HCT116 (cell line): ENCODE results near the gene MACROH2A1. TPM values are rescaled to one million over a fixed set of nuclear protein-coding genes. Genes with fewer than 3 reads are reported as not detected.

ENCODE experiments used
- ATAC-seq: fragments of 200-7000 bp; cut with Tn5 transposase; 2 replicates; pipeline ENCODE4 v1.9.1; 2020; ENCODE audit warnings: mild to moderate bottlenecking, moderate library complexity
- BruUV-seq: library from RNA; stranded (reverse); fragments of 400-500 nt; replicated peaks from 2 replicates; lab custom pipeline; 2021; lab: Mats Ljungman, UMichigan
- CTCF ChIA-PET: fragments of 300-600 bp; sonication (Branson Sonifier 250); formaldehyde crosslinking; loops from one replicate; lab custom pipeline; 2021; ENCODE audit warnings: antibody characterized with exemption; lab: Charles Lee
- POLR2A ChIA-PET: fragments of 300-600, 350-600 bp; sonication (Branson Sonifier 250); formaldehyde crosslinking; loops from one replicate; lab custom pipeline; 2021; ENCODE audit warnings: antibody characterized with exemption; lab: Charles Lee
- RAD21 ChIA-PET, 2 experiments: fragments of 300-600 bp; sonication (Branson Sonifier 250); formaldehyde crosslinking; loops; one replicate each; lab custom pipeline; 2023; ENCODE audit warnings: low total read pairs in 2 of 2; ENCODE audit not compliant: uncharacterized antibody in 2 of 2, unreplicated experiment in 2 of 2, low non-redundant PET in 1 of 2; lab: Charles Lee
- DNase-seq: peaks from one replicate; pipeline ENCODE4 v3.0.0-alpha.2; 2010; ENCODE audit warnings: low read depth, low spot score
- H2AFZ ChIP-seq: fragments of 200-600 bp; shearing (Covaris generic), sonication (generic); 2 replicates; pipeline ENCODE4 v1.6.1; 2017; ENCODE audit warnings: low read depth, mixed run types, mixed read lengths, antibody characterized with exemption, low read length; ENCODE audit not compliant: poor library complexity, severe bottlenecking
- H3K27ac ChIP-seq: 2 replicates; pipeline ENCODE4 v1.5.1; 2012; ENCODE audit warnings: low read depth, low read length
- H3K27me3 ChIP-seq: fragments of 200-600 bp; sonication (generic); 2 replicates; pipeline ENCODE4 v1.6.1; 2016; ENCODE audit warnings: mixed run types, low read length, mixed read lengths; ENCODE audit not compliant: insufficient read depth
- H3K36me3 ChIP-seq, 2 experiments: fragments of 200-500 bp in 1 of 2; fragments of 200-600 bp in 1 of 2; sonication (Bioruptor generic) in 1 of 2; sonication (generic) in 1 of 2; 2 replicates each; pipeline versions ENCODE4 v1.5.1 to v1.6.1; 2014 to 2016; ENCODE audit warnings: low read length in 2 of 2, inconsistent platforms in 1 of 2, mixed read lengths in 1 of 2, mixed run types in 1 of 2; ENCODE audit not compliant: insufficient read depth in 2 of 2, control insufficient read depth in 1 of 2
- H3K4me1 ChIP-seq, 2 experiments: fragments of 200-600 bp in 1 of 2; sonication (generic) in 1 of 2; 2 replicates each; pipeline versions ENCODE4 v1.5.1 to v1.6.1; 2012 to 2017; ENCODE audit warnings: low read length in 2 of 2, inconsistent platforms in 1 of 2, mild to moderate bottlenecking in 1 of 2, mixed read lengths in 1 of 2, mixed run types in 1 of 2, moderate library complexity in 1 of 2; ENCODE audit not compliant: insufficient read depth in 2 of 2, control insufficient read depth in 1 of 2
- H3K4me2 ChIP-seq: fragments of 200-600 bp; sonication (generic); 2 replicates; pipeline ENCODE4 v1.6.1; 2017; ENCODE audit warnings: mixed run types, low read length, mixed read lengths
- H3K4me3 ChIP-seq, 2 experiments: fragments of 200-600 bp in 1 of 2; sonication (generic) in 1 of 2; replicated peaks in 1 of 2; 2 replicates each; pipeline ENCODE4 v1.5.1; 2011 to 2016; ENCODE audit warnings: low read length in 2 of 2, control low read depth in 1 of 2, low read depth in 1 of 2, mild to moderate bottlenecking in 1 of 2, mixed read lengths in 1 of 2, mixed run types in 1 of 2
- H3K79me2 ChIP-seq: fragments of 200-600 bp; sonication (generic); 2 replicates; pipeline ENCODE4 v1.6.1; 2017; ENCODE audit warnings: mild to moderate bottlenecking, mixed run types, low read length, moderate library complexity, mixed read lengths; ENCODE audit not compliant: insufficient read depth
- H3K9ac ChIP-seq: fragments of 200-600 bp; sonication (generic); 2 replicates; pipeline ENCODE4 v1.6.1; 2016; ENCODE audit warnings: low read length, mixed read lengths
- H3K9me2 ChIP-seq: fragments of 200-600 bp; sonication (generic), shearing (Covaris generic); 2 replicates; pipeline ENCODE4 v1.6.1; 2017; ENCODE audit warnings: mixed run types, mild to moderate bottlenecking, moderate library complexity; ENCODE audit not compliant: insufficient read depth
- H3K9me3 ChIP-seq, 2 experiments: fragments of 200-500 bp in 1 of 2; fragments of 200-600 bp in 1 of 2; sonication (Bioruptor generic) in 1 of 2; sonication (generic) in 1 of 2; 2 replicates each; pipeline ENCODE4 v1.6.1; 2014 to 2017; ENCODE audit warnings: low read length in 2 of 2, mixed read lengths in 2 of 2, inconsistent platforms in 1 of 2, low read depth in 1 of 2, mild to moderate bottlenecking in 1 of 2, mixed run types in 1 of 2, moderate library complexity in 1 of 2; ENCODE audit not compliant: control insufficient read depth in 1 of 2, insufficient read depth in 1 of 2
- H4K20me1 ChIP-seq: fragments of 200-600 bp; sonication (generic), shearing (Covaris generic); 2 replicates; pipeline ENCODE4 v1.6.1; 2017; ENCODE audit warnings: mixed run types, mild to moderate bottlenecking, moderate library complexity; ENCODE audit not compliant: insufficient read depth
- CBX3 ChIP-seq: IDR thresholded peaks from 2 replicates; pipeline ENCODE4 v1.6.1; 2012; ENCODE audit warnings: low read depth
- CEBPB ChIP-seq: IDR thresholded peaks from 2 replicates; pipeline ENCODE4 v1.6.1; 2012; ENCODE audit warnings: low read depth
- EGR1 ChIP-seq: IDR thresholded peaks from 2 replicates; pipeline ENCODE4 v1.6.1; 2012; ENCODE audit warnings: low read depth
- ELF1 ChIP-seq: IDR thresholded peaks from 2 replicates; pipeline ENCODE4 v1.6.1; 2012; ENCODE audit warnings: low read depth, borderline replicate concordance
- EZH2phosphoT487 ChIP-seq: fragments of 200-600 bp; IDR thresholded peaks from 2 replicates; pipeline ENCODE4 v1.6.1; 2018; ENCODE audit warnings: antibody characterized with exemption, borderline replicate concordance
- JUND ChIP-seq: IDR thresholded peaks from 2 replicates; pipeline ENCODE4 v1.6.1; 2012
- POLR2A ChIP-seq: IDR thresholded peaks from 2 replicates; pipeline ENCODE4 v1.7.0; 2011; ENCODE audit warnings: borderline replicate concordance; ENCODE audit not compliant: insufficient read depth, insufficient read length; ENCODE audit errors: extremely low read depth
- RAD21 ChIP-seq: IDR thresholded peaks from 2 replicates; pipeline ENCODE4 v1.6.1; 2012; ENCODE audit warnings: low read depth, mild to moderate bottlenecking
- SIN3A ChIP-seq: IDR thresholded peaks from 2 replicates; pipeline ENCODE4 v1.6.1; 2012; ENCODE audit warnings: low read depth
- SP1 ChIP-seq: IDR thresholded peaks from 2 replicates; pipeline ENCODE4 v1.6.1; 2012; ENCODE audit warnings: low read depth
- SRF ChIP-seq: IDR thresholded peaks from 2 replicates; pipeline ENCODE4 v1.6.1; 2012; ENCODE audit warnings: low read depth
- TCF7L2 ChIP-seq: IDR thresholded peaks from 2 replicates; pipeline ENCODE4 v1.7.0; 2011; ENCODE audit warnings: borderline replicate concordance, inconsistent platforms; ENCODE audit not compliant: insufficient read depth, insufficient read length; ENCODE audit errors: extremely low read depth
- ZFX ChIP-seq: fragments of 450-650 bp; IDR thresholded peaks from 2 replicates; pipeline ENCODE4 v1.6.1; 2017
- intact Hi-C: fragments of 100-400 bp; cut with micrococcal nuclease; formaldehyde crosslinking; loops from 2 replicates; pipeline ENCODE4 v1.10.0; 2022
- total RNA-seq: library from RNA; stranded (reverse); gene quantifications from one replicate; pipeline ENCODE4 v1.2.1, GENCODE V29; 2021; ENCODE audit not compliant: unreplicated experiment
- TF ChIP-seq, protein P1 (sequence below): IDR thresholded peaks from 2 replicates; pipeline ENCODE4 v1.6.1; 2012
- TF ChIP-seq, protein P2 (sequence below): IDR thresholded peaks from 2 replicates; pipeline ENCODE4 v1.6.1; 2012
- TF ChIP-seq, protein P3 (sequence below): IDR thresholded peaks from 2 replicates; pipeline ENCODE4 v1.6.1; 2011; ENCODE audit warnings: mild to moderate bottlenecking, low read length, moderate library complexity; ENCODE audit not compliant: insufficient replicate concordance; ENCODE audit errors: extremely low read depth

Gene MACROH2A1
- total RNA-seq, 1 experiment from 2014 or later: 218 TPM

DNA sequence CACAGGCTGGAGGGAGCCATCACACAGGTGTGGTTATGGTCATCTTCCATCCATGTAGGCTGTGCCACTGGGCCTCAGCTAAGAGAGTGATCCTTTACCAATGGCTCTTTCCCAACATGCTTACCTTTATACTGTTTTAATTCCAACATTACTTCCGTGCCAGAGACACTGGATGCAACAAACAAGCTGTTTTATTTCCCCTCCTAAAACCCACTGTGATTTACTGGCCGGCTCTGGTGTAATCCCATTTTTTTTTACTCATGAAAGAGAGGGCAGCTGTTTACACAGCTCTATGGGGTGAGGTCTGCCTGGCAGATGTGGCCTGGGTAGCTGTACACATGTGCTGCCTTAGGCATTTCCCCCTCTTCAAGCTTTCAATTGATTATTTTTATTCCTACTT lies 58.5 kb downstream of the MACROH2A1 start:
- intact Hi-C loops: loop anchor here (5.0 kb wide), 1 partner anchor 528 kb away; no protein-coding TSS in a partner anchor

DNA sequence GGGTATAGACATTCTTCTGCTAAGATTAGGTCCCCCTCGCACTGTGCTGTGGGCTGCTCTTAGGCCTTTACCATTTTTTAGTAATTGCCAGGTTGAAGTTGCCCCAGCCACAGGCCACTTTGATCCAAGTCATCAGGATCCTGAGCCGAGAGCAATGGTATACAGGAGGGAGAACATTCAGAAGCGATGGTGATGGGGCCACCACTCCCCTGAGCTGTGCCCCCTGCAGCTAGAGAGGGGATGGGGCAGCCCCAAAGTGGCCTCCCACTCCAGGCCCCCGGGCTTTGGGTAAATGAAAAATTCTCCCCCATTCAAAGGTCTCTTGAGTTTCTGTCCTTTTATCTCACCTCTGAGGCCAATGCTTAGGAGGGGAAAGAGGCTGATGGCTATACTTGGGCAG lies 59.4 kb downstream of the MACROH2A1 start:
- no TSS peak for BruUV-seq
- ChIA-PET POLR2A (no interaction called here), CTCF (no interaction called here), RAD21 (no interaction called here)
- H3K9me3 ChIP-seq: no peaks in the 10 kb centered on the region
- H3K9ac ChIP-seq: no peak overlapping the region
- intact Hi-C loops: loop anchor here (5.0 kb wide), 1 partner anchor 527 kb away; no protein-coding TSS in a partner anchor
- no peaks in the 10 kb centered on the region for H3K9me2 ChIP-seq
- no peaks in the 10 kb centered on the region for H3K4me1 ChIP-seq
- H3K27ac ChIP-seq: no peak overlapping the region
- no peaks in the 10 kb centered on the region for H3K79me2 ChIP-seq
- H3K27me3 ChIP-seq: no peaks in the 10 kb centered on the region
- no peak overlapping the region for H3K4me3 ChIP-seq
- DNase-seq: no peak
- no peak overlapping the region for H3K4me2 ChIP-seq
- peaks cover 50 to 57% of the 10 kb centered on the region in 2 experiments for H3K36me3 ChIP-seq
- no peak for ATAC-seq
- no peak overlapping the region for H2AFZ ChIP-seq
- no peaks in the 10 kb centered on the region for H4K20me1 ChIP-seq
- TF ChIP-seq EZH2phosphoT487 (no peak), EGR1 (no peak), JUND (no peak), SIN3A (no peak), RAD21 (no peak), POLR2A (no peak), CBX3 (no peak), ELF1 (no peak), SP1 (no peak), CEBPB (no peak), SRF (no peak), TCF7L2 (no peak), ZFX (no peak)
- TF ChIP-seq, protein P1, sequence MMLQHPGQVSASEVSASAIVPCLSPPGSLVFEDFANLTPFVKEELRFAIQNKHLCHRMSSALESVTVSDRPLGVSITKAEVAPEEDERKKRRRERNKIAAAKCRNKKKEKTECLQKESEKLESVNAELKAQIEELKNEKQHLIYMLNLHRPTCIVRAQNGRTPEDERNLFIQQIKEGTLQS: no peak
- TF ChIP-seq, protein P2, sequence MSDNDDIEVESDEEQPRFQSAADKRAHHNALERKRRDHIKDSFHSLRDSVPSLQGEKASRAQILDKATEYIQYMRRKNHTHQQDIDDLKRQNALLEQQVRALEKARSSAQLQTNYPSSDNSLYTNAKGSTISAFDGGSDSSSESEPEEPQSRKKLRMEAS: no peak

More for the DNA sequence above, 58.5 kb downstream of the MACROH2A1 start:
- Histone ChIP-seq H3K4me1 (no peaks in the 10 kb centered on the region), H3K36me3 (peaks cover 50 to 60% of the 10 kb centered on the region in 2 experiments), H4K20me1 (no peaks in the 10 kb centered on the region), H3K9me3 (no peaks in the 10 kb centered on the region), H3K4me2 (no peak overlapping the region), H3K9ac (no peak overlapping the region), H3K27me3 (no peaks in the 10 kb centered on the region), H3K79me2 (no peaks in the 10 kb centered on the region), H3K4me3 (no peak overlapping the region), H3K27ac (no peak overlapping the region), H2AFZ (no peak overlapping the region), H3K9me2 (no peaks in the 10 kb centered on the region)
- TF ChIP-seq SIN3A (no peak), POLR2A (no peak), TCF7L2 (no peak)
- TF ChIP-seq, protein P1: no peak
- TF ChIP-seq, protein P3, sequence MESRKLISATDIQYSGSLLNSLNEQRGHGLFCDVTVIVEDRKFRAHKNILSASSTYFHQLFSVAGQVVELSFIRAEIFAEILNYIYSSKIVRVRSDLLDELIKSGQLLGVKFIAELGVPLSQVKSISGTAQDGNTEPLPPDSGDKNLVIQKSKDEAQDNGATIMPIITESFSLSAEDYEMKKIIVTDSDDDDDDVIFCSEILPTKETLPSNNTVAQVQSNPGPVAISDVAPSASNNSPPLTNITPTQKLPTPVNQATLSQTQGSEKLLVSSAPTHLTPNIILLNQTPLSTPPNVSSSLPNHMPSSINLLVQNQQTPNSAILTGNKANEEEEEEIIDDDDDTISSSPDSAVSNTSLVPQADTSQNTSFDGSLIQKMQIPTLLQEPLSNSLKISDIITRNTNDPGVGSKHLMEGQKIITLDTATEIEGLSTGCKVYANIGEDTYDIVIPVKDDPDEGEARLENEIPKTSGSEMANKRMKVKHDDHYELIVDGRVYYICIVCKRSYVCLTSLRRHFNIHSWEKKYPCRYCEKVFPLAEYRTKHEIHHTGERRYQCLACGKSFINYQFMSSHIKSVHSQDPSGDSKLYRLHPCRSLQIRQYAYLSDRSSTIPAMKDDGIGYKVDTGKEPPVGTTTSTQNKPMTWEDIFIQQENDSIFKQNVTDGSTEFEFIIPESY: no peak
- TSS peak; percentile 5 for BruUV-seq
- ChIA-PET CTCF (no interaction called here), RAD21 (no interaction called here), POLR2A (no interaction called here)
- no peak for ATAC-seq
- no peak for DNase-seq
